Tibial artery (tissue), 4 donors: Measurements from ENCODE around the gene SRMS.

Experiments
- DNase-seq, 2 donors: peaks; one replicate each; pipeline ENCODE4 v3.0.0-alpha.2; 2019
- H3K27ac ChIP-seq, 2 donors: fragments of 200-600 bp; sonication (generic) in 1 of 2; 1 replicate in 1 of 2; 2 replicates in 1 of 2; pipeline ENCODE4 v1.5.1; 2018 to 2019; ENCODE audit warnings: mild to moderate bottlenecking in 1 of 2
- H3K27me3 ChIP-seq, 2 donors: fragments of 200-600 bp; sonication (generic) in 1 of 2; one replicate each; pipeline versions ENCODE4 v1.5.1 to v1.6.0; 2016 to 2019
- H3K36me3 ChIP-seq, 3 donors: fragments of 200-600 bp; sonication (generic) in 2 of 3; one replicate each; pipeline ENCODE4 v1.5.1; 2016 to 2019; ENCODE audit warnings: mild to moderate bottlenecking in 2 of 3
- H3K4me1 ChIP-seq, 4 donors: fragments of 200-600 bp; sonication (generic) in 2 of 4; 1 replicate in 3 of 4; 2 replicates in 1 of 4; pipeline ENCODE4 v1.5.1; 2016 to 2019
- H3K4me3 ChIP-seq, 2 donors: fragments of 200-600 bp; sonication (generic) in 1 of 2; 1 replicate in 1 of 2; 2 replicates in 1 of 2; pipeline ENCODE4 v1.5.1; 2018 to 2019; ENCODE audit warnings: mild to moderate bottlenecking in 2 of 2
- H3K9me3 ChIP-seq, 3 donors: fragments of 200-600 bp; sonication (generic) in 1 of 3; one replicate each; pipeline ENCODE4 v1.5.1; 2016 to 2019
- CTCF ChIP-seq, 2 experiments: fragments of 200-600 bp in 1 of 2; fragments of 450-650 bp in 1 of 2; IDR thresholded peaks; one replicate each; pipeline ENCODE4 v1.5.1; 2017 to 2019; ENCODE audit warnings: antibody characterized with exemption in 2 of 2, mild to moderate bottlenecking in 1 of 2, moderate library complexity in 1 of 2
- intact Hi-C: fragments of 100-400 bp; cut with DNase I; formaldehyde crosslinking; loops from one replicate; pipeline ENCODE4 v1.15.0; 2023; ENCODE audit warnings: low total_unique reads

Gene SRMS

GRCh38 chr20:63540417-63541186 is 6.9 kb downstream of the SRMS start:
- no peak for TF ChIP-seq CTCF (IDR thresholded peaks at IDR 0.05)
- Histone ChIP-seq H3K4me1 (peaks cover 0 to 26% (median 8%) of the 10 kb centered on the region in 4 donors), H3K4me3 (no peak overlapping the region), H3K36me3 (no peaks in the 10 kb centered on the region), H3K9me3 (no peaks in the 10 kb centered on the region), H3K27ac (no peak overlapping the region), H3K27me3 (peaks cover 0 to 74% of the 10 kb centered on the region in 2 donors)
- no peak for DNase-seq
- intact Hi-C loops = no loop called here

- no peaks in the 10 kb centered on the region for H3K36me3 ChIP-seq
- H3K9me3 ChIP-seq = no peaks in the 10 kb centered on the region
- H3K27me3 ChIP-seq = peaks cover 0 to 74% of the 10 kb centered on the region in 2 donors
- DNase-seq = no peak
- no peak for TF ChIP-seq CTCF (IDR thresholded peaks at IDR 0.05)
- intact Hi-C loops = loop anchor here (10.0 kb wide), 1 partner anchor 325 kb away; the partner anchor contains the start of genes ABHD16B and TPD52L2
- H3K4me3 ChIP-seq = no peak overlapping the region
- peaks cover 0 to 30% (median 8%) of the 10 kb centered on the region in 4 donors for H3K4me1 ChIP-seq
- no peak overlapping the region for H3K27ac ChIP-seq
These were observed 7.8 kb downstream of the SRMS start for GRCh38 chr20:63539441-63540370.

GRCh38 chr20:63539092-63539430 is 8.5 kb downstream of the SRMS start:
- Histone ChIP-seq H3K27ac (no peak overlapping the region), H3K9me3 (no peaks in the 10 kb centered on the region), H3K27me3 (peaks cover 0 to 75% of the 10 kb centered on the region in 2 donors), H3K4me3 (no peak overlapping the region), H3K36me3 (no peaks in the 10 kb centered on the region), H3K4me1 (peaks cover 0 to 36% (median 8%) of the 10 kb centered on the region in 4 donors)
- no peak for TF ChIP-seq CTCF (IDR thresholded peaks at IDR 0.05)
- intact Hi-C loops = loop anchor here (10.0 kb wide), 1 partner anchor 326 kb away; the partner anchor contains the start of genes ABHD16B and TPD52L2
- DNase-seq = no peak

- no peak for TF ChIP-seq CTCF (IDR thresholded peaks at IDR 0.05)
- Histone ChIP-seq H3K4me3 (peak overlapping the region; percentile 9 to 10), H3K9me3 (no peaks in the 10 kb centered on the region), H3K27me3 (peaks cover 0 to 79% of the 10 kb centered on the region in 2 donors), H3K36me3 (no peaks in the 10 kb centered on the region), H3K4me1 (peaks cover 0 to 36% (median 8%) of the 10 kb centered on the region in 4 donors), H3K27ac (no peak overlapping the region)
- no peak for DNase-seq
- intact Hi-C loops = loop anchor here (1.0 to 10.0 kb wide), 2 partner anchors 326 to 436 kb away; partner anchors contain the start of genes ABHD16B and TPD52L2
These were observed 9.1 kb downstream of the SRMS start for GRCh38 chr20:63538204-63539091.
